Skeletal muscle satellite cell (primary cell): ENCODE results near the gene KLHL41.
"Not testable (repeated sequence)": the region's sequence is repeated elsewhere in the genome, so short reads cannot be mapped to it uniquely, and the experiment has no call there.

Experiments used
- H3K27me3 ChIP-seq: 2 replicates; pipeline ENCODE4 v1.7.0; 2013; ENCODE audit warnings: low read length; ENCODE audit not compliant: control insufficient read depth, insufficient read depth
- H3K36me3 ChIP-seq: 2 replicates; pipeline ENCODE4 v1.7.0; 2013; ENCODE audit warnings: mild to moderate bottlenecking, control low read depth, low read length; ENCODE audit not compliant: insufficient read depth
- H3K4me1 ChIP-seq: 2 replicates; pipeline ENCODE4 v1.7.0; 2013; ENCODE audit warnings: low read length; ENCODE audit not compliant: control insufficient read depth, insufficient read depth
- H3K4me2 ChIP-seq: 2 replicates; pipeline ENCODE4 v1.7.0; 2013; ENCODE audit warnings: mild to moderate bottlenecking, low read length
- H3K4me3 ChIP-seq: 2 replicates; pipeline ENCODE4 v1.7.0; 2013; ENCODE audit warnings: low read length
- H3K9ac ChIP-seq: 2 replicates; pipeline ENCODE4 v1.7.0; 2013; ENCODE audit warnings: mild to moderate bottlenecking, low read depth, low read length, moderate library complexity
- H3K9me3 ChIP-seq: replicated peaks from 2 replicates; pipeline ENCODE4 v1.7.0; 2013; ENCODE audit warnings: mild to moderate bottlenecking, control low read depth, low read length

The KLHL41 gene

DNA sequence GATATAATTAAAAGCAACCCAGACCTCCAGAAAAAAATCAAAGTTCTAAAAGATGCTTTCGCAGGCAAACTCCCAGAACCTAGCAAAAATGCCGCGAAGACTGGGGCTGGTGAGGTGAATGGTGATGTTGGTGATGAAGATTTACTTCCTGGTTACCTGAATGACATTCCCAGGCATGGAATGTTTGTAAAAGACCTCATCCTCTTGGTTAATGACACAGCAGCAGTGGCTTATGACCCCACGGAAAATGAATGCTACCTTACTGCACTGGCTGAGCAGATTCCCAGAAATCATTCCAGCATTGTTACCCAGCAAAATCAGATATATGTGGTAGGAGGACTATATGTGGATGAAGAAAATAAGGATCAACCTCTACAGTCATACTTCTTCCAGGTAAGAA lies 994 bp downstream of the KLHL41 start:
- H3K4me1 ChIP-seq = peaks cover 52% of the 10 kb centered on the region
- H3K4me2 ChIP-seq = peak overlapping the region; percentile 72
- no peaks in the 10 kb centered on the region for H3K9me3 ChIP-seq
- no peaks in the 10 kb centered on the region for H3K36me3 ChIP-seq
- H3K4me3 ChIP-seq = peak overlapping the region; percentile 66
- no peaks in the 10 kb centered on the region for H3K27me3 ChIP-seq
- peak overlapping the region; percentile 78 for H3K9ac ChIP-seq

DNA sequence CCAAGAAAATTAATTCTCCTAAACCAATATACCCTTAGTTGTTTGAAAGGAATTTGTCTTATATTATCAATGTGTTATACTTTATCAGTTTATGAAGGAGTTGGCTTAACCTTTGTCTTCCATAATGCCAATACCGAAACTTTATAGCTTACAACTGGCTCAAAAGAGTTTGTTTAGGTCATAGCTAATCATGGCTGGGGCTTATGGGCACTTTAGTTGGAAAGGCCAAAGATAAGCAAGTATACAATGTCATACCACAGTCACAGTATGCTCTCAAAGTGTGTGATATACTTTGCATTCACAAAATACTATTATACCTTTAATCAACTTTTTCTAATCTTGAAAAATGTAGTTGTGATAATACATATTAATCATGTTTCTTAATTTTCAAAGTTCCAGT lies 2.3 kb downstream of the KLHL41 start:
- peaks cover 52% of the 10 kb centered on the region for H3K4me1 ChIP-seq
- peak overlapping the region; percentile 78 for H3K9ac ChIP-seq
- H3K4me3 ChIP-seq = peak overlapping the region; percentile 66
- no peaks in the 10 kb centered on the region for H3K27me3 ChIP-seq
- peak overlapping the region; percentile 72 for H3K4me2 ChIP-seq
- H3K9me3 ChIP-seq = no peaks in the 10 kb centered on the region
- H3K36me3 ChIP-seq = no peaks in the 10 kb centered on the region

GRCh38 chr2:169512525-169512924 lies 3.0 kb downstream of the KLHL41 start:
- Histone ChIP-seq H3K36me3 (no peaks in the 10 kb centered on the region), H3K4me2 (peak overlapping the region; percentile 72), H3K27me3 (no peaks in the 10 kb centered on the region), H3K9ac (peak overlapping the region; percentile 78), H3K4me1 (peaks cover 46% of the 10 kb centered on the region), H3K9me3 (no peaks in the 10 kb centered on the region), H3K4me3 (peak overlapping the region; percentile 66)

DNA sequence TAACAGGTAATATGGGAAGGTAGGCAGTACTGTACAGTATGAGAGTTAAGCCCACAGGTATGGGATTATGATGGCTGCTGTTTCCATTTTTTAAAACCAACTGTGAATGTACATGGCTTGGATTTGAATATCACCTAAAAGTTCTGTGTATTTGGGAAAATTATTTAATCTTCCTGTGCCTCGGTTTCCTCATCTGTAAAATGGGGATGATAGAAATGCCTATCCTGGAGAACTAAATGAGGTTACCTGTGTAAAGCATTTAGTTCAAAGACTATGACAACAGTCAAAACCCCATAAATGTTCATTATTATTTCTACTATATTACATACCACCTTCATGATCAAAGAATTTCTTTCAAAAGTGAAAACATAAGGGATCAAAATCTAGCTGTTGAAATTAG lies 3.6 kb downstream of the KLHL41 start:
- H3K36me3 ChIP-seq = no peaks in the 10 kb centered on the region
- H3K27me3 ChIP-seq = no peaks in the 10 kb centered on the region
- H3K9me3 ChIP-seq = no peaks in the 10 kb centered on the region
- H3K4me3 ChIP-seq = peak overlapping the region; percentile 66
- peak overlapping the region; percentile 78 for H3K9ac ChIP-seq
- H3K4me1 ChIP-seq = peaks cover 42% of the 10 kb centered on the region
- H3K4me2 ChIP-seq = peak overlapping the region; percentile 72

DNA sequence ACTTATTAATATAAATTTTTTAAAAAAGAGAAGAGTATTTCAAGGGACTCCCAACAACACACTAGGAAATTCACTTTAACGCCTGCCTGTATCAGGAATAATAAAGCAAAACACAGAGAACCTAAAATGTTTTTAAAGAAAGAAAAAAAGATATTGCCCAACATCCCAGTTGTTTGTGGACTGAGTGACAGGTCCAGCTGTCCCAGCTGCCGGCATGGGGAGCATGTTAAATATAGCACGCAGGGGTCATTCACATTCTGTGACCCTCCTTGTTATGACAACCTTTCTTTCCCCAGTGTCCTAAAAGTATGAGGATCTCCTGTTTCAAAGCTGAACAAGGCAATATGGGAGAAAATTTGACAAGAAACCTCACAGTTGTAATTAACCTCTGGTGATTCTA lies 4.4 kb downstream of the KLHL41 start:
- no peaks in the 10 kb centered on the region for H3K9me3 ChIP-seq
- no peaks in the 10 kb centered on the region for H3K36me3 ChIP-seq
- H3K9ac ChIP-seq = peak overlapping the region; percentile 78
- H3K4me1 ChIP-seq = peaks cover 37% of the 10 kb centered on the region
- peak overlapping the region; percentile 25 for H3K4me3 ChIP-seq
- H3K27me3 ChIP-seq = no peaks in the 10 kb centered on the region
- H3K4me2 ChIP-seq = peak overlapping the region; percentile 72

GRCh38 chr2:169514758-169515157 lies 5.3 kb downstream of the KLHL41 start:
- H3K27me3 ChIP-seq, H3K4me3 ChIP-seq, H3K9ac ChIP-seq, H3K4me2 ChIP-seq, H3K36me3 ChIP-seq, H3K9me3 ChIP-seq: not testable (repeated sequence)
- peaks cover 30% of the 10 kb centered on the region for H3K4me1 ChIP-seq

- H3K27me3 ChIP-seq, H3K36me3 ChIP-seq, H3K9ac ChIP-seq, H3K4me2 ChIP-seq, H3K4me3 ChIP-seq, H3K9me3 ChIP-seq: not testable (repeated sequence)
- H3K4me1 ChIP-seq = peaks cover 20% of the 10 kb centered on the region
These were observed 7.0 kb downstream of the KLHL41 start for GRCh38 chr2:169516488-169516995.

- H3K4me1 ChIP-seq = no peaks in the 10 kb centered on the region
- no peak overlapping the region for H3K9ac ChIP-seq
- no peaks in the 10 kb centered on the region for H3K9me3 ChIP-seq
- H3K4me3 ChIP-seq = no peak overlapping the region
- no peaks in the 10 kb centered on the region for H3K27me3 ChIP-seq
- no peak overlapping the region for H3K4me2 ChIP-seq
- peaks cover 15% of the 10 kb centered on the region for H3K36me3 ChIP-seq
These were observed 11.4 kb downstream of the KLHL41 start for GRCh38 chr2:169520896-169521295.

DNA sequence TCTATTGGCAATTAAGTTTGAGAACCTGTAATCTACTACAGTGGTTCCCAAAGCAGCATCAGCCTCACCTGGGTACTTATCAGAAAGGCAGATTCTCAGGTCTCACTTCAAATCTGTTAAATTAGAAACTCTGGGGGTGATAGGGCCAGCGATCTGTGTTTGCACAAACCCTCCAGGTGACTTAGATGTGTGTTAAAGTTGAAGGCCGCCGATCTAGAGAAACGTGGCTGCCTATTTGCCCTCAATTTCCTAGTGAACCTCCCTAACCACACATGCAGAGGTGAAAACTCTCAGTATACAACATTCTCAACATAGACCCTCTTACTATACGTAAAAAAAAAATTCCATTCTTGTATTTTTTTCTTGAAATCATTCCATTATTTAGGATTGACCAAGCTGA lies 14.2 kb downstream of the KLHL41 start:
- Histone ChIP-seq H3K4me3 (no peak overlapping the region), H3K9me3 (no peaks in the 10 kb centered on the region), H3K36me3 (peaks cover 20% of the 10 kb centered on the region), H3K27me3 (no peaks in the 10 kb centered on the region), H3K4me2 (no peak overlapping the region), H3K9ac (no peak overlapping the region), H3K4me1 (no peaks in the 10 kb centered on the region)

- peaks cover 31% of the 10 kb centered on the region for H3K36me3 ChIP-seq
- no peaks in the 10 kb centered on the region for H3K27me3 ChIP-seq
- no peaks in the 10 kb centered on the region for H3K9me3 ChIP-seq
- no peak overlapping the region for H3K9ac ChIP-seq
- no peak overlapping the region for H3K4me3 ChIP-seq
- no peaks in the 10 kb centered on the region for H3K4me1 ChIP-seq
- no peak overlapping the region for H3K4me2 ChIP-seq
These were observed 15.9 kb downstream of the KLHL41 start for GRCh38 chr2:169525434-169525833.

DNA sequence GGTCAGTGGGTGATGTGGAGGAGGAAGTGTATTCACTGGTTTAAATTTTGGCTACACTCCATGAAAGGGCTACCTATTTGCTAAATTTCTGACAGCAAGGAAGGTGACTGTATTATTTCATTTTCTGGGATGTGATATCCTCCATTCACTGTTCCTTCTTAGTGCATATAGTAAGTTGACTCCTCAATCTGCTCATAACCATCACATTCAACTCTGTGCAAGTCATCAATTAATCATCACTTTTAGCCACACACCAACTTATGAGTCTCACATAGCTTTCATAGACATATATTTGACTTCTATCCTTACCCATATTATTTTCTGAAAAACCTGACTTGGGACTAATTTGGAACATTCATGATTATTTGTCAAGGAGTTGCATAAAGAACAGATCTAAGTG lies 16.9 kb downstream of the KLHL41 start:
- no peak overlapping the region for H3K4me2 ChIP-seq
- peaks cover 39% of the 10 kb centered on the region for H3K36me3 ChIP-seq
- no peak overlapping the region for H3K9ac ChIP-seq
- H3K4me1 ChIP-seq = no peaks in the 10 kb centered on the region
- no peaks in the 10 kb centered on the region for H3K9me3 ChIP-seq
- H3K4me3 ChIP-seq = no peak overlapping the region
- H3K27me3 ChIP-seq = no peaks in the 10 kb centered on the region

GRCh38 chr2:169528271-169528701 lies 18.8 kb downstream of the KLHL41 start:
- H3K27me3 ChIP-seq = no peaks in the 10 kb centered on the region
- peaks cover 34% of the 10 kb centered on the region for H3K36me3 ChIP-seq
- H3K9me3 ChIP-seq = no peaks in the 10 kb centered on the region
- no peaks in the 10 kb centered on the region for H3K4me1 ChIP-seq
- H3K4me3 ChIP-seq = no peak overlapping the region
- no peak overlapping the region for H3K4me2 ChIP-seq
- no peak overlapping the region for H3K9ac ChIP-seq
